IMR-90 (cell line): ENCODE data around the gene ACACA. TPM values are rescaled to one million over a fixed set of nuclear protein-coding genes. Genes with fewer than 3 reads are reported as not detected.

ENCODE experiments used
- ATAC-seq: fragments of 200-7000 bp; cut with Tn5 transposase; 2 replicates; pipeline ENCODE4 v1.9.1; 2020; ENCODE audit warnings: low read depth, mild to moderate bottlenecking, moderate library complexity
- BruUV-seq: library from RNA; stranded (reverse); fragments of 400-500 nt; replicated peaks from 2 replicates; lab custom pipeline; 2021; lab: Mats Ljungman, UMichigan
- CTCF ChIA-PET: fragments of 300-600 bp; formaldehyde crosslinking; extraction: SDS; loops from one replicate; lab custom pipeline; 2021; ENCODE audit warnings: antibody characterized with exemption; lab: Yijun Ruan, JAX
- POLR2A ChIA-PET: fragments of 300-600 bp; sonication (Branson Sonifier 250); formaldehyde crosslinking; loops from one replicate; lab custom pipeline; 2022; ENCODE audit warnings: antibody characterized with exemption; ENCODE audit not compliant: unreplicated experiment; lab: Charles Lee
- DNase-seq: peaks from one replicate; pipeline ENCODE4 v3.0.0; 2013
- H2AFZ ChIP-seq: replicated peaks from 2 replicates; pipeline ENCODE3; 2013; ENCODE audit warnings: low read length, mild to moderate bottlenecking; ENCODE audit not compliant: poor library complexity
- H2AK5ac ChIP-seq: 2 replicates; pipeline ENCODE4 v1.6.1; 2013; ENCODE audit warnings: low read depth, low read length, inconsistent platforms
- H2AK9ac ChIP-seq: replicated peaks from 2 replicates; pipeline ENCODE3; 2013; ENCODE audit warnings: mild to moderate bottlenecking, low read depth, low read length, moderate library complexity; ENCODE audit not compliant: poor library complexity
- H2BK120ac ChIP-seq: 2 replicates; pipeline ENCODE4 v1.6.1; 2013; ENCODE audit warnings: low read depth, low read length, inconsistent platforms
- H2BK15ac ChIP-seq: 3 replicates; pipeline ENCODE4 v1.6.1; 2013; ENCODE audit warnings: low read depth, low read length, inconsistent platforms
- H2BK20ac ChIP-seq: 2 replicates; pipeline ENCODE4 v1.6.1; 2013; ENCODE audit warnings: low read depth, mild to moderate bottlenecking, inconsistent platforms, low read length, moderate library complexity
- H2BK5ac ChIP-seq: 2 replicates; pipeline ENCODE4 v1.6.1; 2013; ENCODE audit warnings: mild to moderate bottlenecking, low read depth, low read length, inconsistent platforms; ENCODE audit not compliant: poor library complexity, severe bottlenecking
- H3K14ac ChIP-seq: replicated peaks from 2 replicates; pipeline ENCODE4 v1.6.1; 2013; ENCODE audit warnings: low read depth, low read length, inconsistent platforms
- H3K18ac ChIP-seq: 2 replicates; pipeline ENCODE4 v1.6.1; 2013; ENCODE audit warnings: low read depth, low read length, control low read depth
- H3K23ac ChIP-seq: 2 replicates; pipeline ENCODE4 v1.6.1; 2013; ENCODE audit warnings: low read depth, low read length, inconsistent platforms
- H3K27ac ChIP-seq: 2 replicates; pipeline ENCODE4 v1.5.1; 2013; ENCODE audit warnings: mild to moderate bottlenecking, control low read depth, low read length; ENCODE audit not compliant: insufficient read depth
- H3K27me3 ChIP-seq: 2 replicates; pipeline ENCODE4 v1.6.1; 2013; ENCODE audit warnings: low read length; ENCODE audit not compliant: control insufficient read depth, insufficient read depth
- H3K36me3 ChIP-seq: 2 replicates; pipeline ENCODE4 v1.6.1; 2013; ENCODE audit warnings: low read length, mixed read lengths; ENCODE audit not compliant: control insufficient read depth, insufficient read depth
- H3K4ac ChIP-seq: 2 replicates; pipeline ENCODE4 v1.6.1; 2013; ENCODE audit warnings: low read depth, low read length, inconsistent platforms
- H3K4me1 ChIP-seq: 2 replicates; pipeline ENCODE4 v1.6.1; 2013; ENCODE audit warnings: low read length, mixed read lengths; ENCODE audit not compliant: control insufficient read depth, insufficient read depth
- H3K4me2 ChIP-seq: 2 replicates; pipeline ENCODE4 v1.6.1; 2013; ENCODE audit warnings: low read depth, mild to moderate bottlenecking, control low read depth, low read length, moderate library complexity
- H3K4me3 ChIP-seq: 2 replicates; pipeline ENCODE4 v1.5.1; 2013; ENCODE audit warnings: low read depth, mild to moderate bottlenecking, control low read depth, low read length, moderate library complexity; ENCODE audit not compliant: insufficient read depth
- H3K56ac ChIP-seq: 2 replicates; pipeline ENCODE4 v1.6.1; 2013; ENCODE audit warnings: low read length, inconsistent platforms; ENCODE audit not compliant: insufficient read depth; ENCODE audit errors: extremely low read depth
- H3K79me1 ChIP-seq, 2 experiments: 2 replicates each; pipeline ENCODE4 v1.6.1; 2013; ENCODE audit warnings: low read length in 2 of 2, inconsistent platforms in 1 of 2, low read depth in 1 of 2
- H3K9ac ChIP-seq: 2 replicates; pipeline ENCODE4 v1.6.1; 2013; ENCODE audit warnings: low read depth, low read length, control low read depth
- H3K9me1 ChIP-seq: 2 replicates; pipeline ENCODE4 v1.6.1; 2013; ENCODE audit warnings: low read length, inconsistent platforms; ENCODE audit not compliant: insufficient read depth
- H3K9me3 ChIP-seq: 2 replicates; pipeline ENCODE4 v1.6.1; 2013; ENCODE audit warnings: low read length; ENCODE audit not compliant: control insufficient read depth, insufficient read depth
- H4K20me1 ChIP-seq: 2 replicates; pipeline ENCODE4 v1.6.1; 2013; ENCODE audit warnings: low read length, inconsistent platforms; ENCODE audit not compliant: insufficient read depth
- H4K5ac ChIP-seq: 2 replicates; pipeline ENCODE4 v1.6.1; 2013; ENCODE audit warnings: mild to moderate bottlenecking, low read depth, low read length, control low read depth
- H4K8ac ChIP-seq, 2 experiments: 2 replicates each; pipeline ENCODE4 v1.6.1; 2013; ENCODE audit warnings: low read depth in 2 of 2, low read length in 2 of 2, control low read depth in 1 of 2, inconsistent platforms in 1 of 2
- H4K91ac ChIP-seq: 2 replicates; pipeline ENCODE4 v1.6.1; 2013; ENCODE audit warnings: low read depth, low read length, inconsistent platforms; ENCODE audit not compliant: insufficient read depth
- BHLHE40 ChIP-seq: fragments of 150-350 bp; IDR thresholded peaks from 2 replicates; pipeline ENCODE4 v1.6.1; 2016; ENCODE audit warnings: mild to moderate bottlenecking, low read depth, low read length
- CEBPB ChIP-seq: IDR thresholded peaks from 2 replicates; pipeline ENCODE4 v1.6.1; 2012; ENCODE audit warnings: low read depth, low read length, improper control_type of control experiment
- CHD1 ChIP-seq: IDR thresholded peaks from 2 replicates; pipeline ENCODE4 v1.6.1; 2012; ENCODE audit warnings: low read depth, low read length, improper control_type of control experiment
- FOS ChIP-seq: fragments of 150-350 bp; IDR thresholded peaks from 2 replicates; pipeline ENCODE4 v1.6.1; 2016; ENCODE audit warnings: low read depth, low read length
- MAFK ChIP-seq: IDR thresholded peaks from 2 replicates; pipeline ENCODE4 v1.6.1; 2012; ENCODE audit warnings: low read depth, low read length, improper control_type of control experiment
- MAZ ChIP-seq: IDR thresholded peaks from 2 replicates; pipeline ENCODE4 v1.6.1; 2012; ENCODE audit warnings: low read depth, mild to moderate bottlenecking, low read length, improper control_type of control experiment, moderate library complexity, borderline replicate concordance
- MXI1 ChIP-seq: IDR thresholded peaks from 2 replicates; pipeline ENCODE4 v1.6.1; 2012; ENCODE audit warnings: low read depth, mild to moderate bottlenecking, low read length, moderate library complexity, borderline replicate concordance
- NFE2L2 ChIP-seq: fragments of 150-350 bp; IDR thresholded peaks from 2 replicates; pipeline ENCODE4 v1.6.1; 2016; ENCODE audit warnings: low read depth, mild to moderate bottlenecking, low read length
- POLR2A ChIP-seq: IDR thresholded peaks from 2 replicates; pipeline ENCODE4 v1.6.1; 2012; ENCODE audit warnings: mild to moderate bottlenecking, low read depth, low read length
- RAD21 ChIP-seq: IDR thresholded peaks from 2 replicates; pipeline ENCODE4 v1.6.1; 2012; ENCODE audit warnings: low read length, improper control_type of control experiment
- RCOR1 ChIP-seq: IDR thresholded peaks from 2 replicates; pipeline ENCODE4 v1.6.1; 2012; ENCODE audit warnings: mild to moderate bottlenecking, low read length, improper control_type of control experiment; ENCODE audit not compliant: insufficient replicate concordance
- RFX5 ChIP-seq: IDR thresholded peaks from 2 replicates; pipeline ENCODE4 v1.8.0; 2012; ENCODE audit warnings: low read depth, mild to moderate bottlenecking, low read length, moderate library complexity
- SMC3 ChIP-seq: fragments of 150-350 bp; IDR thresholded peaks from 2 replicates; pipeline ENCODE4 v1.6.1; 2016; ENCODE audit warnings: low read depth, mild to moderate bottlenecking, antibody characterized with exemption, low read length, moderate library complexity
- WGBS, 2 experiments: methylation state at CpG; one replicate each; pipeline versions ENCODE4 v1.1.5 to v1.1.7; 2013; ENCODE audit warnings: missing lambda C conversion rate in 2 of 2; ENCODE audit not compliant: insufficient read length in 1 of 2; ENCODE audit errors: extremely low coverage in 2 of 2; 5-methylcytosine and 5-hydroxymethylcytosine counted together
- dilution Hi-C: fragments of 300-500 bp; cut with HindIII; formaldehyde crosslinking; loops from one replicate; pipeline ENCODE4 v1.14.3; 2018; ENCODE audit warnings: low sequenced_read_pairs; ENCODE audit not compliant: unreplicated experiment
- in situ Hi-C: fragments of 300-500 bp; cut with MboI; formaldehyde crosslinking; loops from 3 replicates; pipeline ENCODE4 v1.14.3; 2019; ENCODE audit warnings: low sequenced_read_pairs, inconsistent platforms, mixed read lengths
- intact Hi-C: fragments of 100-400 bp; cut with micrococcal nuclease; formaldehyde crosslinking; loops from 2 replicates; pipeline ENCODE4 v1.10.0; 2022
- polyA plus RNA-seq, 3 experiments: library from polyadenylated mRNA; depleted of rRNA; stranded (reverse); fragments of >200 nt; gene quantifications; 2 replicates each; pipeline ENCODE4 v1.2.3, GENCODE V29; 2012; ENCODE audit warnings: low replicate concordance in 1 of 3
- total RNA-seq: library from RNA; depleted of rRNA; stranded (reverse); fragments of >200 nt; gene quantifications from 2 replicates; pipeline ENCODE4 v1.2.3, GENCODE V29; 2012
- TF ChIP-seq, protein P1 (sequence below): fragments of 150-350 bp; IDR thresholded peaks from 2 replicates; pipeline ENCODE4 v1.6.1; 2017; ENCODE audit warnings: mild to moderate bottlenecking, antibody characterized with exemption, low read length, low read depth
- TF ChIP-seq, protein P2 (sequence below): conservative IDR thresholded peaks from 2 replicates; pipeline ENCODE4 v1.5.1; 2012; ENCODE audit warnings: mild to moderate bottlenecking, low read depth, low read length, improper control_type of control experiment
- TF ChIP-seq, protein P3 (sequence below): fragments of 150-350 bp; IDR thresholded peaks from 2 replicates; pipeline ENCODE4 v1.6.1; 2016; ENCODE audit warnings: low read depth, mild to moderate bottlenecking, low read length, moderate library complexity, borderline replicate concordance

The ACACA gene
- total and polyA plus RNA-seq, 2 of the 4 experiments (the other 2 are of a cell fraction), result 21.3 to 39.1 TPM

DNA sequence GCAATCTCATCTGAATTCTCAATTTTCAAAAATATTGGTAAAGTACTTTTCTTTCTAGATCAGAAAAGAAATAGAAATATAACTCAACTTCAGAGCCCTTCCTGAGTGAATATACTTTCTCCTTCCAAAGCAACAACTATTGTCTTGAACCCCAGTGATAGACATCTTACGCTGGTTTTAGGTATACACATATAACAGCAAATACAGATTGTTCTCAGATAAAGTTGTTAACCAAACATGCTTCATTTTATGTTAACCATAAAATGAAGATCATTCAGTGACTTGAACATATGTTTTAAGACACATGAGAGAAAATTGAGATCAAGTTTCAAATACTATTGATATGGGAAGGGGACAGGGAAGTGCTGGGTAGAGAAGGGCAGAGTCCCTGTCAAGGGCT is 84.5 kb downstream of the ACACA start:
- ATAC-seq (no peak), DNase-seq (no peak)
- H3K23ac ChIP-seq, result no peak overlapping the region
- H3K9me1 ChIP-seq, result peaks cover 8% of the 10 kb centered on the region; the same call in 1 of the 2 replicates
- no peak overlapping the region for H3K4me3 ChIP-seq
- peaks cover 0 to 15% of the 10 kb centered on the region in 2 experiments; a peak in 2 of 4 replicates for H3K79me1 ChIP-seq
- H2BK15ac ChIP-seq, result no peak overlapping the region
- BruUV-seq, result no TSS peak
- dilution Hi-C loops, result no loop called here
- intact Hi-C loops, result no loop called here
- H3K14ac ChIP-seq, result no peak overlapping the region
- no peak overlapping the region for H2BK120ac ChIP-seq
- no peak overlapping the region for H4K8ac ChIP-seq
- H2AK5ac ChIP-seq, result no peak overlapping the region
- in situ Hi-C loops, result no loop called here
- H3K9ac ChIP-seq, result no peak overlapping the region
- no peak overlapping the region for H2BK20ac ChIP-seq
- TF ChIP-seq MAZ, result no peak
- no peak for TF ChIP-seq MXI1
- TF ChIP-seq, protein P1, sequence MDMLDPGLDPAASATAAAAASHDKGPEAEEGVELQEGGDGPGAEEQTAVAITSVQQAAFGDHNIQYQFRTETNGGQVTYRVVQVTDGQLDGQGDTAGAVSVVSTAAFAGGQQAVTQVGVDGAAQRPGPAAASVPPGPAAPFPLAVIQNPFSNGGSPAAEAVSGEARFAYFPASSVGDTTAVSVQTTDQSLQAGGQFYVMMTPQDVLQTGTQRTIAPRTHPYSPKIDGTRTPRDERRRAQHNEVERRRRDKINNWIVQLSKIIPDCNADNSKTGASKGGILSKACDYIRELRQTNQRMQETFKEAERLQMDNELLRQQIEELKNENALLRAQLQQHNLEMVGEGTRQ, result no peak
- no peak for TF ChIP-seq RAD21
- no peak for TF ChIP-seq CHD1
- TF ChIP-seq POLR2A, result no peak
- TF ChIP-seq BHLHE40, result no peak
- TF ChIP-seq, protein P2, sequence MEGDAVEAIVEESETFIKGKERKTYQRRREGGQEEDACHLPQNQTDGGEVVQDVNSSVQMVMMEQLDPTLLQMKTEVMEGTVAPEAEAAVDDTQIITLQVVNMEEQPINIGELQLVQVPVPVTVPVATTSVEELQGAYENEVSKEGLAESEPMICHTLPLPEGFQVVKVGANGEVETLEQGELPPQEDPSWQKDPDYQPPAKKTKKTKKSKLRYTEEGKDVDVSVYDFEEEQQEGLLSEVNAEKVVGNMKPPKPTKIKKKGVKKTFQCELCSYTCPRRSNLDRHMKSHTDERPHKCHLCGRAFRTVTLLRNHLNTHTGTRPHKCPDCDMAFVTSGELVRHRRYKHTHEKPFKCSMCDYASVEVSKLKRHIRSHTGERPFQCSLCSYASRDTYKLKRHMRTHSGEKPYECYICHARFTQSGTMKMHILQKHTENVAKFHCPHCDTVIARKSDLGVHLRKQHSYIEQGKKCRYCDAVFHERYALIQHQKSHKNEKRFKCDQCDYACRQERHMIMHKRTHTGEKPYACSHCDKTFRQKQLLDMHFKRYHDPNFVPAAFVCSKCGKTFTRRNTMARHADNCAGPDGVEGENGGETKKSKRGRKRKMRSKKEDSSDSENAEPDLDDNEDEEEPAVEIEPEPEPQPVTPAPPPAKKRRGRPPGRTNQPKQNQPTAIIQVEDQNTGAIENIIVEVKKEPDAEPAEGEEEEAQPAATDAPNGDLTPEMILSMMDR, result no peak
- TF ChIP-seq, protein P3, sequence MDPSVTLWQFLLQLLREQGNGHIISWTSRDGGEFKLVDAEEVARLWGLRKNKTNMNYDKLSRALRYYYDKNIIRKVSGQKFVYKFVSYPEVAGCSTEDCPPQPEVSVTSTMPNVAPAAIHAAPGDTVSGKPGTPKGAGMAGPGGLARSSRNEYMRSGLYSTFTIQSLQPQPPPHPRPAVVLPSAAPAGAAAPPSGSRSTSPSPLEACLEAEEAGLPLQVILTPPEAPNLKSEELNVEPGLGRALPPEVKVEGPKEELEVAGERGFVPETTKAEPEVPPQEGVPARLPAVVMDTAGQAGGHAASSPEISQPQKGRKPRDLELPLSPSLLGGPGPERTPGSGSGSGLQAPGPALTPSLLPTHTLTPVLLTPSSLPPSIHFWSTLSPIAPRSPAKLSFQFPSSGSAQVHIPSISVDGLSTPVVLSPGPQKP, result no peak
- TF ChIP-seq MAFK, result no peak
- no peak for TF ChIP-seq FOS
- no peak for TF ChIP-seq RCOR1
- no peak for TF ChIP-seq CEBPB
- no peak for TF ChIP-seq NFE2L2
- TF ChIP-seq SMC3, result no peak
- no peak for TF ChIP-seq RFX5
- no peak overlapping the region for H2AK9ac ChIP-seq
- no peak overlapping the region for H3K27ac ChIP-seq
- H4K91ac ChIP-seq, result no peak overlapping the region
- no peaks in the 10 kb centered on the region for H3K9me3 ChIP-seq
- CTCF ChIA-PET, result no interaction called here
- H2BK5ac ChIP-seq, result no peak overlapping the region
- H3K27me3 ChIP-seq, result no peaks in the 10 kb centered on the region
- H3K36me3 ChIP-seq, result peaks cover 2% of the 10 kb centered on the region; the same call in 1 of the 2 replicates
- no peak overlapping the region for H2AFZ ChIP-seq
- H3K4ac ChIP-seq, result no peak overlapping the region
- no CpG with 5 or more reads among the region's 1 CpG for WGBS, 2 experiments
- no peaks in the 10 kb centered on the region; the same call in 1 of the 2 replicates for H3K4me1 ChIP-seq
- H3K56ac ChIP-seq, result no peak overlapping the region
- POLR2A ChIA-PET, result no interaction called here
- H3K4me2 ChIP-seq, result no peak overlapping the region
- H4K5ac ChIP-seq, result no peak overlapping the region
- H3K18ac ChIP-seq, result no peak overlapping the region
- H4K20me1 ChIP-seq, result no peaks in the 10 kb centered on the region; the same call in 1 of the 2 replicates
